ENCODE measurements around the gene ENTPD6. TPM values are rescaled to one million over a fixed set of nuclear protein-coding genes. Genes with fewer than 3 reads are reported as not detected.

Gene ENTPD6
- total RNA-seq, 1 donor from 2014 or later = 43.7 TPM

Small RNA genes lying within 50 kb of the gene (small RNA-seq; reads per million reads assigned to genes)
- not detected for gene AL035252.4
- not detected for gene AL121772.2
- not detected for gene RF00019

Other genes starting within 250 kb of the ENTPD6 start
- 0.31 TPM for gene CST7, start 246.4 kb upstream of the ENTPD6 start, total RNA-seq
- gene APMAP, start 203.0 kb upstream of the ENTPD6 start, total RNA-seq = 60.7 TPM
- gene ACSS1, start 137.6 kb upstream of the ENTPD6 start, total RNA-seq = 3.7 TPM
- not detected for gene VSX1, start 113.6 kb upstream of the ENTPD6 start, total RNA-seq
- gene PYGB, start 52.4 kb downstream of the ENTPD6 start, total RNA-seq = 72.1 TPM
- 39.0 TPM for gene ABHD12, start 195.1 kb downstream of the ENTPD6 start, total RNA-seq
- 9.7 TPM for gene GINS1, start 212.0 kb downstream of the ENTPD6 start, total RNA-seq

All from occipital lobe (tissue), 2 donors.